ENCODE results near the gene ST3GAL4. TPM values are rescaled to one million over a fixed set of nuclear protein-coding genes. Genes with fewer than 3 reads are reported as not detected.

ST3GAL4 gene
- total and polyA plus RNA-seq, 9 of the 15 experiments (the other 6 are each of a cell fraction or from before 2014, with no cell fraction given), result 0.27 to 22.9 (median 10.5) TPM

DNA sequence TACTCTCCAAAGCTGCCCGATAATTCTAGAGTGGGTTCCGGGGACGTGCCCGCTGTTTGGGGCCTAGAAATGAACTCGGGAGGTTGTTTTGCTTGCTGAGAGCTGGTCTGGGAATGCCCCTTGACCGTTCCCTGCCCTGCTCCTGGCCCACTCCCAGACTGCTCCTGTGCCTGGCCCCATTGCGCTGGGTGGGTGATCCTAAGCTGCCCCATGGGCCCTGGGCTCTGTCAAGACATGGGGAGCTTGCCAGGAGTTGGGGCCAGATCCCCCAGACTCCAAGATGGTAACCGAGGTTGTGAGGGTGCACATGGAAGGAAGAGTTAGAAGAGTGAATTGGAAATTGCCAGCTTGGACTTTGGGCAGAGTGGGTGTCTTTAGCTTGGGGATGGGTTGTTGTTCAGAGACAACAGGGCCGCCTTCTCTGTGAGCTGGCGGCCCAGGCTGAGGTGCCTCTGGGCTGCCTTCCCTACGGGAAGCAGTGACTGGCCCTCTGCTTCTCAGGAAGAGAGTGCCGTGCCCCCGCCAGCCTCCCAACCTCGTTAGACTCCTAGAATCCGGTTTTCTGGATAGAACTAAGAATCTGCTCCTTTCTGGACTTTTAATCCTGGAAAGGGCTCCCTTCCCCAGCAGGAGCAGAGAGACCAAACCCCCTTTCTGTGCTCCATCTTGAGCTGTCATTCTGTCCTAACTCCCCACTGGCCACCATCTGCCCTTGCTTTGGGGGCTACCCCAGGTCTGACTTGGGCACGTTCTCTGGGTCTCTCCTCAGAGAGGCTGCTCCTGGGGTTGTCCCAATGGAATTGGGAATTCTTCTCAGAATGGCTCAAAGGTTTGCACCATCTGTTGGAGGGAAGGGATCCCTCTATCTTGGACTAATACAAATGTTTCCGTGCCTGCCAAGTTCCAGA lies 1.8 kb downstream of the ST3GAL4 start:
- ChIA-PET CTCF (ENCODE audit: low intra/inter-chr PET ratio) (no interaction called here), POLR2A (interaction anchor here (0.6 to 1.9 kb wide), 7 partner anchors 9 to 53 kb away, joined by 3 to 7 read pairs (median 3); partner anchors contain the start of gene DCPS)
- H3K79me2 ChIP-seq (ENCODE audit: control insufficient read depth, insufficient read depth, low read length), result peaks cover 35% of the 10 kb centered on the region
- no peaks in the 10 kb centered on the region for H3K9me1 ChIP-seq (ENCODE audit: control insufficient read depth, insufficient read depth, low read length)
- H3K9me3 ChIP-seq (replicated peaks; ENCODE audit: control insufficient read depth, insufficient read depth, low read depth, low read length), result no peaks in the 10 kb centered on the region
- whole genome bisulfite sequencing (ENCODE audit: insufficient coverage, low coverage, missing lambda C conversion rate), result 80% methylated on average over 17 of the region's 17 CpGs
- H3K27me3 ChIP-seq (ENCODE audit: control insufficient read depth in 2 of 2, insufficient read depth in 2 of 2, low read length in 2 of 2), result no peaks in the 10 kb centered on the region
- no peak overlapping the region for H3K4me2 ChIP-seq (ENCODE audit: insufficient read depth, low read length)
- in situ Hi-C loops (cut with MboI) (no loop called here), intact Hi-C loops (cut with micrococcal nuclease) (no loop called here)
- no peak for FAIRE-seq
- DNase-seq (ENCODE audit: extremely low read depth in 1 of 4, low spot score in 3 of 4), result no peak
- peak overlapping the region in 1 of 2 experiments; percentile 15; a peak in 2 of 4 replicates for H3K9ac ChIP-seq (ENCODE audit: insufficient read depth in 1 of 2, low read depth in 2 of 2, low read length in 2 of 2)
- H3K27ac ChIP-seq (ENCODE audit: extremely low read depth, low read depth, low read length), result no peak overlapping the region
- TF ChIP-seq ZNF696 (CRISPR knock-in tag; conservative IDR thresholded peaks at IDR 0.05) (no peak), NR3C1 (CRISPR knock-in tag; IDR thresholded peaks at IDR 0.05) (no peak), LEF1 (IDR thresholded peaks at IDR 0.05) (no peak), MTA1 (IDR thresholded peaks at IDR 0.05; ENCODE audit: borderline replicate concordance) (no peak), HNRNPH1 (optimal IDR thresholded peaks at IDR 0.05; ENCODE audit: low read depth, low read length) (no peak), ZNF347 (CRISPR knock-in tag; IDR thresholded peaks at IDR 0.05; ENCODE audit: low read depth) (no peak), SP2 (IDR thresholded peaks at IDR 0.05; ENCODE audit: extremely low read depth, low read depth, low read length, poor library complexity, severe bottlenecking) (no peak), PHB2 (IDR thresholded peaks at IDR 0.05; ENCODE audit: low read depth) (no peak), ZNF561 (CRISPR knock-in tag; conservative IDR thresholded peaks at IDR 0.05) (no peak), ZNF384 (IDR thresholded peaks at IDR 0.05; ENCODE audit: low read depth, low read length) (no peak), ZNF41 (CRISPR knock-in tag; conservative IDR thresholded peaks at IDR 0.05) (no peak), HDAC8 (tag; IDR thresholded peaks at IDR 0.05) (no peak)
- TF ChIP-seq, protein P1, sequence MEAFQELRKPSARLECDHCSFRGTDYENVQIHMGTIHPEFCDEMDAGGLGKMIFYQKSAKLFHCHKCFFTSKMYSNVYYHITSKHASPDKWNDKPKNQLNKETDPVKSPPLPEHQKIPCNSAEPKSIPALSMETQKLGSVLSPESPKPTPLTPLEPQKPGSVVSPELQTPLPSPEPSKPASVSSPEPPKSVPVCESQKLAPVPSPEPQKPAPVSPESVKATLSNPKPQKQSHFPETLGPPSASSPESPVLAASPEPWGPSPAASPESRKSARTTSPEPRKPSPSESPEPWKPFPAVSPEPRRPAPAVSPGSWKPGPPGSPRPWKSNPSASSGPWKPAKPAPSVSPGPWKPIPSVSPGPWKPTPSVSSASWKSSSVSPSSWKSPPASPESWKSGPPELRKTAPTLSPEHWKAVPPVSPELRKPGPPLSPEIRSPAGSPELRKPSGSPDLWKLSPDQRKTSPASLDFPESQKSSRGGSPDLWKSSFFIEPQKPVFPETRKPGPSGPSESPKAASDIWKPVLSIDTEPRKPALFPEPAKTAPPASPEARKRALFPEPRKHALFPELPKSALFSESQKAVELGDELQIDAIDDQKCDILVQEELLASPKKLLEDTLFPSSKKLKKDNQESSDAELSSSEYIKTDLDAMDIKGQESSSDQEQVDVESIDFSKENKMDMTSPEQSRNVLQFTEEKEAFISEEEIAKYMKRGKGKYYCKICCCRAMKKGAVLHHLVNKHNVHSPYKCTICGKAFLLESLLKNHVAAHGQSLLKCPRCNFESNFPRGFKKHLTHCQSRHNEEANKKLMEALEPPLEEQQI (IDR thresholded peaks at IDR 0.05), result no peak
- TF ChIP-seq, protein P2, sequence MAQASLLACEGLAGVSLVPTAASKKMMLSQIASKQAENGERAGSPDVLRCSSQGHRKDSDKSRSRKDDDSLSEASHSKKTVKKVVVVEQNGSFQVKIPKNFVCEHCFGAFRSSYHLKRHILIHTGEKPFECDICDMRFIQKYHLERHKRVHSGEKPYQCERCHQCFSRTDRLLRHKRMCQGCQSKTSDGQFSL (CRISPR knock-in tag; IDR thresholded peaks at IDR 0.05), result no peak
- TF ChIP-seq, protein P2 (tag; IDR thresholded peaks at IDR 0.05), result no peak
- TF ChIP-seq, protein P3, sequence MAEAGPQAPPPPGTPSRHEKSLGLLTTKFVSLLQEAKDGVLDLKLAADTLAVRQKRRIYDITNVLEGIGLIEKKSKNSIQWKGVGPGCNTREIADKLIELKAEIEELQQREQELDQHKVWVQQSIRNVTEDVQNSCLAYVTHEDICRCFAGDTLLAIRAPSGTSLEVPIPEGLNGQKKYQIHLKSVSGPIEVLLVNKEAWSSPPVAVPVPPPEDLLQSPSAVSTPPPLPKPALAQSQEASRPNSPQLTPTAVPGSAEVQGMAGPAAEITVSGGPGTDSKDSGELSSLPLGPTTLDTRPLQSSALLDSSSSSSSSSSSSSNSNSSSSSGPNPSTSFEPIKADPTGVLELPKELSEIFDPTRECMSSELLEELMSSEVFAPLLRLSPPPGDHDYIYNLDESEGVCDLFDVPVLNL (CRISPR knock-in tag; IDR thresholded peaks at IDR 0.05; ENCODE audit: low read depth), result no peak
- H3K4me1 ChIP-seq (replicated peaks in 1 of 2; ENCODE audit: control insufficient read depth in 2 of 2, insufficient read depth in 2 of 2, low read length in 2 of 2), result peaks cover 28 to 48% of the 10 kb centered on the region in 2 experiments
- H4K20me1 ChIP-seq (replicated peaks; ENCODE audit: control insufficient read depth, insufficient read depth, low read length), result no peaks in the 10 kb centered on the region
- no peak overlapping the region for H3K4me3 ChIP-seq
- peaks cover 7% of the 10 kb centered on the region for H3K36me3 ChIP-seq (ENCODE audit: control insufficient read depth, insufficient read depth, low read length)
- no peak overlapping the region for H2AFZ ChIP-seq (ENCODE audit: low read depth, low read length)
- ATAC-seq, result no peak
- TSS peak; percentile 34 for BruUV-seq (replicated peaks)

Measured in K562 (cell line).